ENCODE data around the gene LYPD6B. TPM values are rescaled to one million over a fixed set of nuclear protein-coding genes. Genes with fewer than 3 reads are reported as not detected.

LYPD6B gene
- total and polyA plus RNA-seq, 9 donors = 0.10 to 3.2 (median 0.23) TPM; not detected in 2

- Histone ChIP-seq H3K4me3 (ENCODE audit: low read length) (no peak overlapping the region), H3K9me3 (replicated peaks; ENCODE audit: control insufficient read depth, low read depth, low read length) (no peaks in the 10 kb centered on the region), H3K4me1 (ENCODE audit: control insufficient read depth, insufficient read depth, low read length) (no peaks in the 10 kb centered on the region), H3K27ac (ENCODE audit: low read length) (no peak overlapping the region), H3K36me3 (ENCODE audit: control insufficient read depth, insufficient read depth, low read length) (no peaks in the 10 kb centered on the region), H3K27me3 (ENCODE audit: control insufficient read depth, insufficient read depth, low read length) (no peaks in the 10 kb centered on the region)
- no peak for DNase-seq
- WGBS (ENCODE audit: insufficient coverage) = no CpG with 5 or more reads among the region's 4 CpGs
Observed at GRCh38 chr2:149087751-149088150, 49.3 kb downstream of the LYPD6B start.

DNA sequence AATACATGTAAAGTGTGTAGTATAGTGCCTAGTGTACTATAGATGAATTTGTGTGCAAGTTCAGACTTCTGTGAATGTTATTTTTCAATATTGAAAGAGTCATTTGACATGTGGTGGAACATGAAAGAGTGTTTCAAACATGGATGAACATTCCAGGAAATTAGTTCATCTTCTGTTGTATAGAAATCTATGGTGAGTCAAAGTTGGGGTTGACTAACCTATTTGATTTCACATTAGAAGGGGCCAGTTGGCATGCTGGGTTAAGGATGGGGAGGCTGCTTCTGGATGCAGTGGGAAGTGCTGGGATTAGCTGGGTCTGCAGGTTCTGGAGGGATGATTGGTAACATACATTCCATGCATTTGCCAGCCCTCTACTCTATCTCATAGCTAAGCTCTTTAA, 50.6 kb downstream of the LYPD6B start:
- Histone ChIP-seq H3K9me3 (replicated peaks; ENCODE audit: control insufficient read depth, low read depth, low read length) (no peaks in the 10 kb centered on the region), H3K4me3 (ENCODE audit: low read length) (no peak overlapping the region), H3K27ac (ENCODE audit: low read length) (no peak overlapping the region), H3K4me1 (ENCODE audit: control insufficient read depth, insufficient read depth, low read length) (no peaks in the 10 kb centered on the region), H3K27me3 (ENCODE audit: control insufficient read depth, insufficient read depth, low read length) (no peaks in the 10 kb centered on the region), H3K36me3 (ENCODE audit: control insufficient read depth, insufficient read depth, low read length) (no peaks in the 10 kb centered on the region)
- DNase-seq = no peak

DNA sequence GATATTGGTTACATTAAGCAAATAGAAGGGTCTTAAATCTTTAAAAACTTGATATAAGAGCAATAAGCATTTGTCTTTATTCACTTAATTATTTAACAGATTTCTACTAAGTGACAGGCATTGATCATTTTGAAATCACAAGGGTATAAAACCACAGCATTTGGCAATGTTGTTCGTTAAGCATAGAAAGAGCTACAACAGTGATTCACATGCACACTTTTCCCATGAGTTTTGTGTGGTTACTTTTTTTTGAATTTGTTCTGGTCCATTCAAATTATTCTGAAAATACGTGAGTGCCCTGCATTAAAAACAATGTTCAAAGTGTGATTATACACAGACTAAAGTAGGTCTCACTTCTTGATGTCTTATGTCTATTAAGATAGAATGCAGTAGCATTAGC, 52.2 kb downstream of the LYPD6B start:
- no peak for DNase-seq
- Histone ChIP-seq H3K4me1 (ENCODE audit: control insufficient read depth, insufficient read depth, low read length) (no peaks in the 10 kb centered on the region), H3K27ac (ENCODE audit: low read length) (no peak overlapping the region), H3K9me3 (replicated peaks; ENCODE audit: control insufficient read depth, low read depth, low read length) (no peaks in the 10 kb centered on the region), H3K27me3 (ENCODE audit: control insufficient read depth, insufficient read depth, low read length) (no peaks in the 10 kb centered on the region), H3K36me3 (ENCODE audit: control insufficient read depth, insufficient read depth, low read length) (no peaks in the 10 kb centered on the region), H3K4me3 (ENCODE audit: low read length) (no peak overlapping the region)
- WGBS (ENCODE audit: insufficient coverage) = no CpG with 5 or more reads among the region's 2 CpGs

DNA sequence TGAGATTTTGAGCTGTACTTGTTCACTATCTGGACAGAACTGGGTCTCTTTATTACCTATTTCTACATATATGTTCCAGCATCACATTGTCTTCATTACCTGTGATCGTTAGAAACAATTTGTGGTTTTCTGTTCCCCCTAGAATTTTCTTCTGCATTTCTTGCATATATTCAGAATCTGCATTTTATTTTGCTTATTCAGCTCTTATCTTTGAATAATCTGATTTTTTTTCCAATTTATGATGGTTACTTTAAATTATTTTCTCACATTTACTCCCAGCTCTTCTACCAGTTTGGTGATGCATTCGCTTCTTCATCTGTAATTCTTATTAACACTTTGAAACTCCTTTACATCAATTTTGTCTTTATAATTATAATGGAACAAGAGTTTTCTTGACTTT, 55.1 kb downstream of the LYPD6B start:
- no peaks in the 10 kb centered on the region for H3K36me3 ChIP-seq (ENCODE audit: control insufficient read depth, insufficient read depth, low read length)
- H3K4me3 ChIP-seq (ENCODE audit: low read length) = no peak overlapping the region
- no peak for DNase-seq
- H3K27me3 ChIP-seq (ENCODE audit: control insufficient read depth, insufficient read depth, low read length) = no peaks in the 10 kb centered on the region
- H3K27ac ChIP-seq (ENCODE audit: low read length) = no peak overlapping the region
- no peaks in the 10 kb centered on the region for H3K9me3 ChIP-seq (replicated peaks; ENCODE audit: control insufficient read depth, low read depth, low read length)
- no peaks in the 10 kb centered on the region for H3K4me1 ChIP-seq (ENCODE audit: control insufficient read depth, insufficient read depth, low read length)
- WGBS (ENCODE audit: insufficient coverage) = 100% methylated on average over 1 of the region's 2 CpGs

DNA sequence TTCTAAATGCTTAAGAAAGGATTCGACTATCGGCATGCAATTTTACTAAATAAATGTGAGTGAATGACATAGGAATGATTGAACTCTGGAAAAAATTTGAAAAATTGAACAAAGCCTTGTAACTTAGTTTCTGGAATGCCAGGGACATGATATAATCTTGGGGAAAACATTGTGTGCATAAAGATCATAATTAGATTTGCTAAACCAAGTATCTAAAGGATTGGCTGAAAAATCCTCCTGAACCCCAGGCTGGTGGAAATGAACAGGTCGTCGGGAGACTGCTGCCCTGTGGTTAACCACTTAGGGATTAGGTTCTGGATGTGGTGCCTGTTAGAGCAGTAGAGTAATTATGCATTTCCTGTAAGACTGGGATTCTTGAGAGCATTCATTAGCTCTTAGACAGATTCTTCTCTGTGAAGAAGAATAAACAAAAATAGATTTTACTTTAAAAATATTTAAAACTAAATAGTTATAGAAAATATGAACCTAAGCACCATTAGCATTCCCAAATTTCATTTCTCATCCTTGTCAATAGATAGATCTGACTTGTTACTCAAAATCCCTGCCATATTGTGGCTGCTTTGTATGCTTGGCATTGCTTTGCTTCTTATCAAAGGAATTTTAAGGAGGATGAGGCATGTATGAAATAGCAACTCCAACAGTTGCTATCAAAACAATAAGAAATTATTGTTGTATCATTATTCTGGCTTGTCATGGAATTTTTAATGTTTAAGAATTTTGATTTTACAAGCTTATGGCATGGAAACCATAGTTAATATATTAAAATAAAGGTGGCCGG, 55.9 kb downstream of the LYPD6B start:
- H3K27me3 ChIP-seq (ENCODE audit: control insufficient read depth, insufficient read depth, low read length) = no peaks in the 10 kb centered on the region
- no peaks in the 10 kb centered on the region for H3K36me3 ChIP-seq (ENCODE audit: control insufficient read depth, insufficient read depth, low read length)
- DNase-seq = no peak
- H3K4me3 ChIP-seq (ENCODE audit: low read length) = no peak overlapping the region
- no peaks in the 10 kb centered on the region for H3K9me3 ChIP-seq (replicated peaks; ENCODE audit: control insufficient read depth, low read depth, low read length)
- H3K27ac ChIP-seq (ENCODE audit: low read length) = no peak overlapping the region
- no CpG with 5 or more reads among the region's 5 CpGs for WGBS (ENCODE audit: insufficient coverage)
- H3K4me1 ChIP-seq (ENCODE audit: control insufficient read depth, insufficient read depth, low read length) = no peaks in the 10 kb centered on the region

DNA sequence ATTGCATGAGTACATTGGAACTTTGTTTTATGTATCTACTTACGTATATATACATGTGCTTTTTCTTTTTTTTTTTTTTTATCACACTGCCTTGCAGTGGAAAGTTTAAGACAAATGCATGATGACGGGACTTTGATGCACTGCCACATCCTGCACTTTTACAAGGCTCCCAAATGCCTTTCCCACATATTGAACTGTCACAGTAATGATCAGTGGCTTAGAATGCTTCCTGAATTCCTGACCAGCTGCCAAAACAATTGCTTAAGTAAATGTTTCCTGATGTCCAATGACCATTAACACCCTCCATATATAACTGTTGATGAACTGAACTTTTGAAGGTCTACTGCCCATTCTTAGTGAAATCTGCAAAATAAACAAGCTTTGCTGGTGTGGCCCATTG, 60.2 kb downstream of the LYPD6B start:
- Histone ChIP-seq H3K4me1 (ENCODE audit: control insufficient read depth, insufficient read depth, low read length) (peaks cover 2% of the 10 kb centered on the region), H3K27ac (ENCODE audit: low read length) (no peak overlapping the region), H3K9me3 (replicated peaks; ENCODE audit: control insufficient read depth, low read depth, low read length) (no peaks in the 10 kb centered on the region), H3K4me3 (ENCODE audit: low read length) (no peak overlapping the region), H3K27me3 (ENCODE audit: control insufficient read depth, insufficient read depth, low read length) (no peaks in the 10 kb centered on the region), H3K36me3 (ENCODE audit: control insufficient read depth, insufficient read depth, low read length) (no peaks in the 10 kb centered on the region)
- peak; percentile 42 for DNase-seq
- no CpG with 5 or more reads among the region's 2 CpGs for WGBS (ENCODE audit: insufficient coverage)

- Histone ChIP-seq H3K27ac (ENCODE audit: low read length) (no peak overlapping the region), H3K4me3 (ENCODE audit: low read length) (no peak overlapping the region), H3K4me1 (ENCODE audit: control insufficient read depth, insufficient read depth, low read length) (peaks cover 2% of the 10 kb centered on the region), H3K9me3 (replicated peaks; ENCODE audit: control insufficient read depth, low read depth, low read length) (no peaks in the 10 kb centered on the region), H3K36me3 (ENCODE audit: control insufficient read depth, insufficient read depth, low read length) (no peaks in the 10 kb centered on the region), H3K27me3 (ENCODE audit: control insufficient read depth, insufficient read depth, low read length) (no peaks in the 10 kb centered on the region)
- WGBS (ENCODE audit: insufficient coverage) = 100% methylated on average over 1 of the region's 3 CpGs
- no peak for DNase-seq
Observed at GRCh38 chr2:149099298-149099697, 60.8 kb downstream of the LYPD6B start.

- Histone ChIP-seq H3K9me3 (replicated peaks; ENCODE audit: control insufficient read depth, low read depth, low read length) (no peaks in the 10 kb centered on the region), H3K36me3 (ENCODE audit: control insufficient read depth, insufficient read depth, low read length) (no peaks in the 10 kb centered on the region), H3K27ac (ENCODE audit: low read length) (no peak overlapping the region), H3K27me3 (ENCODE audit: control insufficient read depth, insufficient read depth, low read length) (no peaks in the 10 kb centered on the region), H3K4me1 (ENCODE audit: control insufficient read depth, insufficient read depth, low read length) (peaks cover 2% of the 10 kb centered on the region), H3K4me3 (ENCODE audit: low read length) (no peak overlapping the region)
- 58% methylated on average over 5 of the region's 12 CpGs for WGBS (ENCODE audit: insufficient coverage)
- peak; percentile 23 for DNase-seq
Observed at GRCh38 chr2:149100739-149101699, 62.5 kb downstream of the LYPD6B start.

DNA sequence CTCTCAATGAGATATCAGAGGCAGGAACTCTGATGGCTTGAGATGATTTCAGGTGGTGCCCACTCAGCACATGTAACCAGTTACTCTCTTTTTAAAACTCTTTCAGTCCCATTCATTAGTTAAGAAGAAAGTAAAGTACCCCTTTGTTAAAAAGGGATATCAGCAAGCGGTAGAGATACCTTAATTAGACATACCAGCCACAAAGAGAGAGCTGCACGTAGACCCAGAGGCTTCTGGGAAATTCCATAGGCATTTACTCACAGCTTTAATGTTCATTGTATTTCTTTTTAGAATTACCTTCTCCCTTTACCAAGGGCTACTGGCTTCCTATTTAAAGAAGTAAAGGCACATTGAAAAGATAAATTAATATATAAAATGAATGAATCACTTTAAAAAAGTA, 63.3 kb downstream of the LYPD6B start:
- no peak for DNase-seq
- H3K27me3 ChIP-seq (ENCODE audit: control insufficient read depth, insufficient read depth, low read length) = no peaks in the 10 kb centered on the region
- WGBS (ENCODE audit: insufficient coverage) = no CpG with 5 or more reads among the region's 2 CpGs

DNA sequence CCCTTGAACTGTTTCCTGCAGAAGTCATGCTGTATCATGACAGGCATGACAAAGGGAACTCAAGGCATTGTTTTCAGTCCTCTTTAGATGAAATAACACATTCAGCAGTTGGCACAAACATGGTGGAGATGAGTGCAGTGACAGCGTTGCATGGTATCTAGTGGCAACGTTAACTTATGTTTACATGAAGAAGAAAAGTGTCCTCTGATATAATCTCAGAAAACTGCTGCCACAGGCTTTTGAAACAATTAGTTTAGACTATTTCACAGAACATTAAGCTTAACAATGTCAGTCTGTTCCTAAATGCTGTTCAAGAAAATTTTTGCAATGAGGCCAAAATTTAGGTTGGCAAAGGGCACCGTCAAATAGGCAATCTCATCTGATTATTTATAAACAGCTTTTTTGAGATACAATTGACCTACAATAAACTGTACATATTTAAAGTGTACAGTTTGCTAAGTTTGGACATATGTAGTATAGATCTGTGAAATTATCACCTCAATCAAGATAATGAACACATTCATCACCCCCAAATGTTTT, 64.7 kb downstream of the LYPD6B start:
- no peak overlapping the region for H3K27ac ChIP-seq (ENCODE audit: low read length)
- no peaks in the 10 kb centered on the region for H3K27me3 ChIP-seq (ENCODE audit: control insufficient read depth, insufficient read depth, low read length)
- WGBS (ENCODE audit: insufficient coverage) = no CpG with 5 or more reads among the region's 3 CpGs
- DNase-seq = no peak
- no peaks in the 10 kb centered on the region for H3K9me3 ChIP-seq (replicated peaks; ENCODE audit: control insufficient read depth, low read depth, low read length)
- no peak overlapping the region for H3K4me3 ChIP-seq (ENCODE audit: low read length)
- no peaks in the 10 kb centered on the region for H3K36me3 ChIP-seq (ENCODE audit: control insufficient read depth, insufficient read depth, low read length)
- H3K4me1 ChIP-seq (ENCODE audit: control insufficient read depth, insufficient read depth, low read length) = peaks cover 2% of the 10 kb centered on the region

More for the DNA sequence above, 63.3 kb downstream of the LYPD6B start:
- Histone ChIP-seq H3K4me1 (ENCODE audit: control insufficient read depth, insufficient read depth, low read length) (peaks cover 2% of the 10 kb centered on the region), H3K9me3 (replicated peaks; ENCODE audit: control insufficient read depth, low read depth, low read length) (no peaks in the 10 kb centered on the region), H3K27ac (ENCODE audit: low read length) (no peak overlapping the region), H3K36me3 (ENCODE audit: control insufficient read depth, insufficient read depth, low read length) (no peaks in the 10 kb centered on the region), H3K4me3 (ENCODE audit: low read length) (no peak overlapping the region)
